B cell (primary cell): ENCODE data around the gene SPHKAP. TPM values are rescaled to one million over a fixed set of nuclear protein-coding genes. Genes with fewer than 3 reads are reported as not detected.
"Not testable (repeated sequence)": the region's sequence is repeated elsewhere in the genome, so short reads cannot be mapped to it uniquely, and the experiment has no call there.

Source experiments
- ATAC-seq: fragments of 200-7000 bp; cut with Tn5 transposase; one replicate; pipeline ENCODE4 v1.10.0; 2021; ENCODE audit warnings: low read depth, mild to moderate bottlenecking, moderate number of reproducible peaks, moderate library complexity
- CTCF ChIA-PET: fragments of 350-600 bp; sonication (Branson Sonifier 250); formaldehyde crosslinking; loops from one replicate; lab custom pipeline; 2021; ENCODE audit warnings: antibody characterized with exemption, inconsistent platforms; lab: Charles Lee
- POLR2A ChIA-PET: fragments of 350-600 bp; sonication (Branson Sonifier 250); formaldehyde crosslinking; loops from one replicate; lab custom pipeline; 2021; ENCODE audit warnings: antibody characterized with exemption; lab: Charles Lee
- DNase-seq: peaks from one replicate; pipeline ENCODE4 v3.0.0; 2013
- H2AFZ ChIP-seq: 2 replicates; pipeline ENCODE4 v1.6.1; 2012; ENCODE audit warnings: mild to moderate bottlenecking, low read depth, low read length; ENCODE audit not compliant: insufficient read depth, poor library complexity, severe bottlenecking
- H3K27ac ChIP-seq, 2 donors: 1 replicate in 1 of 2; 2 replicates in 1 of 2; pipeline ENCODE4 v1.5.1; 2012 to 2013; ENCODE audit warnings: low read length in 2 of 2, mild to moderate bottlenecking in 2 of 2, moderate library complexity in 1 of 2
- H3K27me3 ChIP-seq, 4 experiments: fragments of 200-600 bp in 1 of 4; sonication (generic) in 1 of 4; replicated peaks in 1 of 4; 1 replicate in 2 of 4; 2 replicates in 2 of 4; pipeline versions ENCODE4 v1.6.1 to v1.7.0; 2013 to 2016; ENCODE audit warnings: low read length in 3 of 4, mild to moderate bottlenecking in 2 of 4, mixed read lengths in 1 of 4, moderate library complexity in 1 of 4; ENCODE audit not compliant: insufficient read depth in 4 of 4, control insufficient read depth in 3 of 4; ENCODE audit errors: control extremely low read depth in 1 of 4
- H3K36me3 ChIP-seq, 2 experiments: replicated peaks in 1 of 2; 1 replicate in 1 of 2; 2 replicates in 1 of 2; pipeline versions ENCODE4 v1.6.1 to v1.7.1; 2013; ENCODE audit warnings: low read length in 1 of 2; ENCODE audit not compliant: insufficient read depth in 2 of 2, control insufficient read depth in 1 of 2; ENCODE audit errors: control extremely low read depth in 1 of 2, extremely low read depth in 1 of 2
- H3K4me1 ChIP-seq, 2 donors: fragments of 200-600 bp in 1 of 2; sonication (generic) in 1 of 2; 1 replicate in 1 of 2; 2 replicates in 1 of 2; pipeline versions ENCODE4 v1.5.1 to v1.6.1; 2013 to 2017; ENCODE audit warnings: low read length in 2 of 2; ENCODE audit not compliant: control insufficient read depth in 2 of 2, insufficient read depth in 2 of 2
- H3K4me2 ChIP-seq: replicated peaks from 2 replicates; pipeline ENCODE3; 2012; ENCODE audit warnings: mild to moderate bottlenecking, low read depth, low read length; ENCODE audit not compliant: poor library complexity, severe bottlenecking
- H3K4me3 ChIP-seq, 5 experiments: fragments of 200-600 bp in 1 of 5; sonication (generic) in 1 of 5; 1 replicate in 3 of 5; 2 replicates in 2 of 5; pipeline versions ENCODE4 v1.5.1 to v1.7.0; 2011 to 2016; ENCODE audit warnings: low read length in 4 of 5, mild to moderate bottlenecking in 4 of 5, low read depth in 2 of 5, control low read depth in 1 of 5, moderate library complexity in 1 of 5; ENCODE audit not compliant: insufficient read depth in 1 of 5; ENCODE audit errors: control extremely low read depth in 1 of 5, extremely low read depth in 1 of 5
- H3K79me2 ChIP-seq: fragments of 200-600 bp; sonication (generic); one replicate; pipeline ENCODE4 v1.6.0; 2016; ENCODE audit warnings: low read length; ENCODE audit not compliant: control insufficient read depth, insufficient read depth
- H3K9ac ChIP-seq: fragments of 200-600 bp; sonication (generic); 2 replicates; pipeline ENCODE4 v1.6.1; 2017; ENCODE audit warnings: mild to moderate bottlenecking, low read length, moderate library complexity
- H3K9me3 ChIP-seq, 3 donors: one replicate each; pipeline versions ENCODE4 v1.6.1 to v1.7.1; 2013; ENCODE audit warnings: low read length in 2 of 3; ENCODE audit not compliant: control insufficient read depth in 2 of 3, insufficient read depth in 1 of 3; ENCODE audit errors: control extremely low read depth in 1 of 3
- H4K20me1 ChIP-seq: 2 replicates; pipeline ENCODE4 v1.6.0; 2012; ENCODE audit warnings: mild to moderate bottlenecking, low read length; ENCODE audit not compliant: insufficient read depth, control insufficient read depth, poor library complexity, severe bottlenecking
- H3K27ac Mint-ChIP-seq: one replicate; pipeline ENCODE4 v1.8.0; 2021; ENCODE audit warnings: mixed read lengths
- H3K27me3 Mint-ChIP-seq: one replicate; pipeline ENCODE4 v1.8.0; 2021; ENCODE audit warnings: mixed read lengths
- H3K4me1 Mint-ChIP-seq: one replicate; pipeline ENCODE4 v1.8.0; 2021; ENCODE audit warnings: mixed read lengths
- H3K4me3 Mint-ChIP-seq: one replicate; pipeline ENCODE4 v1.8.0; 2021; ENCODE audit warnings: mixed read lengths
- H3K9me3 Mint-ChIP-seq: one replicate; pipeline ENCODE4 v1.8.0; 2022; ENCODE audit warnings: mixed read lengths; ENCODE audit not compliant: insufficient read depth
- EZH2 ChIP-seq: IDR thresholded peaks from 2 replicates; pipeline ENCODE4 v1.6.1; 2012; ENCODE audit warnings: borderline replicate concordance, low read depth, mild to moderate bottlenecking, moderate library complexity, low read length; ENCODE audit not compliant: insufficient read depth, poor library complexity, severe bottlenecking
- WGBS: methylation state at CpG from one replicate; pipeline ENCODE4 v1.1.5; 2013; ENCODE audit warnings: missing lambda C conversion rate; ENCODE audit not compliant: insufficient coverage; 5-methylcytosine and 5-hydroxymethylcytosine counted together
- intact Hi-C: fragments of 100-400 bp; cut with micrococcal nuclease; formaldehyde crosslinking; loops from one replicate; pipeline ENCODE4 v1.10.0; 2022
- polyA plus RNA-seq: library from polyadenylated mRNA; depleted of rRNA; stranded (reverse); fragments of >200 nt; gene quantifications from 2 replicates; pipeline ENCODE4 v1.2.3, GENCODE V29; 2012
- total RNA-seq, 2 donors: library from RNA; stranded (reverse); fragments of 120-200 nt in 1 of 2; gene quantifications; 1 replicate in 1 of 2; 2 replicates in 1 of 2; pipeline versions ENCODE4 v1.2.3 to v1.2.4, GENCODE V29; 2013 to 2022
- TF ChIP-seq, protein P1 (sequence below): fragments of 200-600 bp; IDR thresholded peaks from one replicate; pipeline ENCODE4 v1.8.0; 2022; ENCODE audit warnings: antibody characterized with exemption, mild to moderate bottlenecking

The SPHKAP gene
- total and polyA plus RNA-seq, 2 donors (not counting 1 experiment from before 2014, with no cell fraction given): not detected

- ChIA-PET POLR2A (no interaction called here), CTCF (no interaction called here)
- H3K4me1 Mint-ChIP-seq: no peaks in the 10 kb centered on the region
- no peaks in the 10 kb centered on the region for H3K36me3 ChIP-seq
- no peaks in the 10 kb centered on the region for H3K27me3 ChIP-seq
- DNase-seq (no peak), ATAC-seq (no peak)
- no peaks in the 10 kb centered on the region for H3K9me3 ChIP-seq
- intact Hi-C loops: no loop called here
- no peak for TF ChIP-seq EZH2
- TF ChIP-seq, protein P1, sequence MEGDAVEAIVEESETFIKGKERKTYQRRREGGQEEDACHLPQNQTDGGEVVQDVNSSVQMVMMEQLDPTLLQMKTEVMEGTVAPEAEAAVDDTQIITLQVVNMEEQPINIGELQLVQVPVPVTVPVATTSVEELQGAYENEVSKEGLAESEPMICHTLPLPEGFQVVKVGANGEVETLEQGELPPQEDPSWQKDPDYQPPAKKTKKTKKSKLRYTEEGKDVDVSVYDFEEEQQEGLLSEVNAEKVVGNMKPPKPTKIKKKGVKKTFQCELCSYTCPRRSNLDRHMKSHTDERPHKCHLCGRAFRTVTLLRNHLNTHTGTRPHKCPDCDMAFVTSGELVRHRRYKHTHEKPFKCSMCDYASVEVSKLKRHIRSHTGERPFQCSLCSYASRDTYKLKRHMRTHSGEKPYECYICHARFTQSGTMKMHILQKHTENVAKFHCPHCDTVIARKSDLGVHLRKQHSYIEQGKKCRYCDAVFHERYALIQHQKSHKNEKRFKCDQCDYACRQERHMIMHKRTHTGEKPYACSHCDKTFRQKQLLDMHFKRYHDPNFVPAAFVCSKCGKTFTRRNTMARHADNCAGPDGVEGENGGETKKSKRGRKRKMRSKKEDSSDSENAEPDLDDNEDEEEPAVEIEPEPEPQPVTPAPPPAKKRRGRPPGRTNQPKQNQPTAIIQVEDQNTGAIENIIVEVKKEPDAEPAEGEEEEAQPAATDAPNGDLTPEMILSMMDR: no peak
- no peak overlapping the region for H3K9ac ChIP-seq
- no peaks in the 10 kb centered on the region for H4K20me1 ChIP-seq
- H3K4me1 ChIP-seq: no peaks in the 10 kb centered on the region
- WGBS: 80% methylated on average over 5 of the region's 6 CpGs
- H3K4me3 ChIP-seq: no peak overlapping the region
- H2AFZ ChIP-seq: no peak overlapping the region
- no peaks in the 10 kb centered on the region for H3K79me2 ChIP-seq
- H3K27ac Mint-ChIP-seq: no peak overlapping the region
- no peak overlapping the region for H3K27ac ChIP-seq
- no peaks in the 10 kb centered on the region for H3K27me3 Mint-ChIP-seq
- no peaks in the 10 kb centered on the region for H3K9me3 Mint-ChIP-seq
- H3K4me2 ChIP-seq: no peak overlapping the region
- no peak overlapping the region for H3K4me3 Mint-ChIP-seq
Measured at GRCh38 chr2:228227466-228227865, 46.0 kb upstream of the SPHKAP start.

DNA sequence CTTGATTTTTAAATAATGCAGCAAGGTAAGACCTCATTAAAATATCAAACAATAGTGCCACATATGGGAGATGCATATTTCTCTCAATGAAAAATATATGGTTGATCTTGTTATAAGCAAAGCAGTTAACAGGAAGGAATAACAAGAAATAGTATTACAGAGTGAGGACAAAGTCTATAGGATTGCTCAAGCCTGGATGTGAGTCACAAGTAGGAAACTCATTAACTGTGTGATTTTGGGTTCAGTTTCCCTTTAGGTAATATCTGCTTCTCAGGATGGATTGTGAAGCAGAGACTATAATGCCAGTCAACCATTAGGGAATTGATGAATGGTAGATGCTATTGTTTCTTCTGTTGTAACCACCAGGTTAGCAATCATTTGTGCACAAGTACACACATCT is 42.9 kb upstream of the SPHKAP start:
- Histone ChIP-seq H3K27me3 (no peaks in the 10 kb centered on the region), H3K9ac (no peak overlapping the region), H3K36me3 (no peaks in the 10 kb centered on the region), H4K20me1 (no peaks in the 10 kb centered on the region), H3K9me3 (no peaks in the 10 kb centered on the region), H3K4me1 (no peaks in the 10 kb centered on the region), H3K4me2 (no peak overlapping the region), H3K79me2 (no peaks in the 10 kb centered on the region), H2AFZ (no peak overlapping the region), H3K4me3 (no peak overlapping the region), H3K27ac (no peak overlapping the region)
- POLR2A ChIA-PET: no interaction called here
- ATAC-seq: no peak
- H3K27ac Mint-ChIP-seq: no peak overlapping the region
- H3K27me3 Mint-ChIP-seq: no peaks in the 10 kb centered on the region
- TF ChIP-seq, protein P1: no peak
- TF ChIP-seq EZH2: no peak
- no peak for DNase-seq
- no peaks in the 10 kb centered on the region for H3K9me3 Mint-ChIP-seq
- no peaks in the 10 kb centered on the region for H3K4me1 Mint-ChIP-seq
- CTCF ChIA-PET: no interaction called here
- intact Hi-C loops: no loop called here
- no peak overlapping the region for H3K4me3 Mint-ChIP-seq

- H3K79me2 ChIP-seq, H3K9ac ChIP-seq, H3K27ac Mint-ChIP-seq, H3K27ac ChIP-seq, H3K4me1 ChIP-seq, ATAC-seq, H4K20me1 ChIP-seq, intact Hi-C loops, CTCF ChIA-PET, H3K4me3 ChIP-seq, H3K4me3 Mint-ChIP-seq, DNase-seq, H3K9me3 ChIP-seq, H3K4me1 Mint-ChIP-seq, POLR2A ChIA-PET, H3K9me3 Mint-ChIP-seq, H3K27me3 Mint-ChIP-seq, H3K27me3 ChIP-seq, H2AFZ ChIP-seq, H3K4me2 ChIP-seq, H3K36me3 ChIP-seq: not testable (repeated sequence)
- no CpG with 5 or more reads among the region's 2 CpGs for WGBS
Measured at GRCh38 chr2:228218593-228218992, 37.1 kb upstream of the SPHKAP start.
